Ovary (tissue), 9 donors: ENCODE data around the gene CEACAM5. TPM values are rescaled to one million over a fixed set of nuclear protein-coding genes. Genes with fewer than 3 reads are reported as not detected.

Experiments
- DNase-seq, 5 donors: peaks; one replicate each; pipeline ENCODE4 v3.0.0-alpha.2; 2019 to 2020
- H3K27ac ChIP-seq, 2 donors: fragments of 200-600 bp; one replicate each; pipeline versions ENCODE4 v1.5.1 to v1.8.0; 2019 to 2022
- H3K27me3 ChIP-seq: fragments of 200-600 bp; one replicate; pipeline ENCODE4 v1.8.0; 2022
- H3K36me3 ChIP-seq: fragments of 200-600 bp; sonication (generic); one replicate; pipeline ENCODE4 v1.5.1; 2019
- H3K4me1 ChIP-seq: one replicate; pipeline ENCODE4 v1.8.1; 2013; ENCODE audit warnings: mild to moderate bottlenecking, moderate library complexity; ENCODE audit not compliant: insufficient read depth
- H3K4me3 ChIP-seq: fragments of 200-600 bp; sonication (generic); one replicate; pipeline ENCODE4 v1.5.1; 2017
- H3K9me3 ChIP-seq, 2 donors: fragments of 200-600 bp in 1 of 2; sonication (generic) in 1 of 2; one replicate each; pipeline versions ENCODE4 v1.5.1 to v1.8.1; 2013 to 2019; ENCODE audit warnings: mild to moderate bottlenecking in 1 of 2, moderate library complexity in 1 of 2
- CTCF ChIP-seq, 3 donors: fragments of 450-650 bp in 2 of 3; fragments of 200-600 bp in 1 of 3; IDR thresholded peaks; one replicate each; pipeline versions ENCODE4 v1.5.1 to v1.8.0; 2016 to 2022; ENCODE audit warnings: antibody characterized with exemption in 3 of 3, mild to moderate bottlenecking in 1 of 3
- EP300 ChIP-seq: sonication (generic); formaldehyde crosslinking; IDR thresholded peaks from one replicate; pipeline ENCODE4 v1.6.1; 2017; ENCODE audit warnings: antibody characterized with exemption
- POLR2A ChIP-seq: fragments of 450-650 bp; IDR thresholded peaks from one replicate; pipeline ENCODE4 v1.6.1; 2017; ENCODE audit warnings: antibody characterized with exemption, mild to moderate bottlenecking, moderate library complexity
- WGBS, 3 donors: extraction: QIAGEN DNeasy Blood & Tissue Kit in 1 of 3; methylation state at CpG; one replicate each; pipeline versions ENCODE4 v1.1.5 to v1.1.7; 2013 to 2017; 5-methylcytosine and 5-hydroxymethylcytosine counted together
- intact Hi-C, 4 donors: fragments of 100-400 bp; cut with DNase I; formaldehyde crosslinking; loops; one replicate each; pipeline versions ENCODE4 v1.11.0 to v1.15.1; 2022 to 2023
- polyA plus RNA-seq, 2 donors: library from polyadenylated mRNA; stranded (reverse); fragments of 200-250 nt in 1 of 2; fragments of 350-450 nt in 1 of 2; fragmentation: Illumina TruSeq in 1 of 2; extraction: RNeasy Lipid Tissue Mini Kit (QIAGEN cat#74804) in 1 of 2; gene quantifications; one replicate each; pipeline ENCODE4 v1.2.3, GENCODE V29; 2013 to 2014
- total RNA-seq, 7 donors: library from RNA; depleted of rRNA in 2 of 7; stranded (reverse); fragments of >200 nt in 2 of 7; fragmentation: NEBNext Ultra II Directional in 3 of 7; extraction: Animal tissue kit (Norgen Biotek cat#: 25700) in 3 of 7; gene quantifications; one replicate each; pipeline versions ENCODE4 v1.1.0 to v1.2.4, GENCODE V29; 2016 to 2023
- donor health status: DM: no; HTN: no; CAD: no; lungs with moderate emphysema.
- donor health status: DM: no; HTN: no; CAD: no.
- donor health status: Bipolar disorder and iron deficiency.
- donor health status: DM: yes; HTN: yes; CAD: no.
- donor health status: DM: no; HTN: no; CAD: no.
- donor health status: DM: yes; HTN: yes; CAD: no.

CEACAM5 gene
- total and polyA plus RNA-seq, 9 donors, result 0.27 to 1.5 (median 1.3) TPM; not detected in 6

- DNase-seq, result no peak
- 38 to 56% (median 47%) methylated on average over 3 of the region's 3 CpGs for WGBS, 3 donors
- Histone ChIP-seq H3K4me1 (no peaks in the 10 kb centered on the region), H3K4me3 (no peak overlapping the region), H3K36me3 (no peaks in the 10 kb centered on the region), H3K27ac (no peak overlapping the region), H3K27me3 (no peaks in the 10 kb centered on the region), H3K9me3 (no peaks in the 10 kb centered on the region)
- intact Hi-C loops, result no loop called here
- TF ChIP-seq POLR2A (no peak), EP300 (no peak), CTCF (IDR thresholded peaks at IDR 0.05) (no peak)
Observed at GRCh38 chr19:41739361-41739760, 30.9 kb downstream of the CEACAM5 start.

- H3K36me3 ChIP-seq, result no peaks in the 10 kb centered on the region
- H3K27ac ChIP-seq, result no peak overlapping the region
- intact Hi-C loops, result no loop called here
- H3K27me3 ChIP-seq, result no peaks in the 10 kb centered on the region
- no peaks in the 10 kb centered on the region for H3K9me3 ChIP-seq
- TF ChIP-seq CTCF (IDR thresholded peaks at IDR 0.05), result no peak
- TF ChIP-seq POLR2A, result no peak
- TF ChIP-seq EP300, result no peak
- WGBS, 3 donors, result 50 to 66% (median 56%) methylated on average over 5 of the region's 5 CpGs
- H3K4me3 ChIP-seq, result no peak overlapping the region
- no peaks in the 10 kb centered on the region for H3K4me1 ChIP-seq
- DNase-seq, result no peak
Observed at GRCh38 chr19:41740415-41741243, 32.2 kb downstream of the CEACAM5 start.

GRCh38 chr19:41741244-41741554, 32.8 kb downstream of the CEACAM5 start:
- H3K4me1 ChIP-seq, result no peaks in the 10 kb centered on the region
- no peaks in the 10 kb centered on the region for H3K36me3 ChIP-seq
- no peaks in the 10 kb centered on the region for H3K9me3 ChIP-seq
- intact Hi-C loops, result no loop called here
- no peaks in the 10 kb centered on the region for H3K27me3 ChIP-seq
- no peak overlapping the region for H3K27ac ChIP-seq
- no peak for DNase-seq
- H3K4me3 ChIP-seq, result no peak overlapping the region
- WGBS, 3 donors, result 65 to 83% (median 66%) methylated on average over 2 of the region's 2 CpGs
- no peak for TF ChIP-seq POLR2A

- Histone ChIP-seq H3K27me3 (no peaks in the 10 kb centered on the region), H3K4me3 (no peak overlapping the region), H3K27ac (no peak overlapping the region), H3K9me3 (no peaks in the 10 kb centered on the region), H3K36me3 (no peaks in the 10 kb centered on the region), H3K4me1 (no peaks in the 10 kb centered on the region)
- TF ChIP-seq POLR2A (no peak), CTCF (IDR thresholded peaks at IDR 0.05) (no peak)
- DNase-seq, result no peak
- 56 to 59% (median 59%) methylated on average over 4 of the region's 4 CpGs for WGBS, 3 donors
- intact Hi-C loops, result no loop called here
Observed at GRCh38 chr19:41744850-41745249, 36.4 kb downstream of the CEACAM5 start.

GRCh38 chr19:41745756-41746155, 37.3 kb downstream of the CEACAM5 start:
- WGBS, 3 donors, result 81 to 85% (median 85%) methylated on average over 5 of the region's 5 CpGs
- no peaks in the 10 kb centered on the region for H3K27me3 ChIP-seq
- H3K9me3 ChIP-seq, result no peaks in the 10 kb centered on the region
- intact Hi-C loops, result no loop called here
- no peak for DNase-seq
- H3K27ac ChIP-seq, result no peak overlapping the region
- H3K4me1 ChIP-seq, result no peaks in the 10 kb centered on the region
- H3K4me3 ChIP-seq, result no peak overlapping the region
- TF ChIP-seq EP300, result no peak
- H3K36me3 ChIP-seq, result no peaks in the 10 kb centered on the region
